Measurements from ENCODE around the gene CCDC178.

DNA sequence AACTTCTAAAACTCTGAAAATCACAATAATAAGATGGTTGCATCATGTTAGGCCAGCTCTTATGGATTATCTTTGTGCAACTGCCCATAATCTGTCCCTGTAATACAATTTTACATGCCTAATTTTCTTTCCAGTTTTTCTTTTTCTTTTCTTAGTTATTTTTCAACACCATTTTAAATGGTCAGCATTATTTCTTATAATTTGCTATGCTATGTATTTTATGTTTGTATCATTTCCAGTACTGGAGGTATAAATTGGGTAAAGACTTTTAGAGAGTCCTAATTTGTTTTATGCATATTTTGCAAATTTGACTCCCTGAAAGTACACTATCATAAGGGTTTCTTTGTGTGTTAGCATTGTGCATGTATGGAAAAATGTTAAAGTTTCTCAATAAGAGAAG, 333.0 kb downstream of the CCDC178 start:
- TF ChIP-seq, protein P1, sequence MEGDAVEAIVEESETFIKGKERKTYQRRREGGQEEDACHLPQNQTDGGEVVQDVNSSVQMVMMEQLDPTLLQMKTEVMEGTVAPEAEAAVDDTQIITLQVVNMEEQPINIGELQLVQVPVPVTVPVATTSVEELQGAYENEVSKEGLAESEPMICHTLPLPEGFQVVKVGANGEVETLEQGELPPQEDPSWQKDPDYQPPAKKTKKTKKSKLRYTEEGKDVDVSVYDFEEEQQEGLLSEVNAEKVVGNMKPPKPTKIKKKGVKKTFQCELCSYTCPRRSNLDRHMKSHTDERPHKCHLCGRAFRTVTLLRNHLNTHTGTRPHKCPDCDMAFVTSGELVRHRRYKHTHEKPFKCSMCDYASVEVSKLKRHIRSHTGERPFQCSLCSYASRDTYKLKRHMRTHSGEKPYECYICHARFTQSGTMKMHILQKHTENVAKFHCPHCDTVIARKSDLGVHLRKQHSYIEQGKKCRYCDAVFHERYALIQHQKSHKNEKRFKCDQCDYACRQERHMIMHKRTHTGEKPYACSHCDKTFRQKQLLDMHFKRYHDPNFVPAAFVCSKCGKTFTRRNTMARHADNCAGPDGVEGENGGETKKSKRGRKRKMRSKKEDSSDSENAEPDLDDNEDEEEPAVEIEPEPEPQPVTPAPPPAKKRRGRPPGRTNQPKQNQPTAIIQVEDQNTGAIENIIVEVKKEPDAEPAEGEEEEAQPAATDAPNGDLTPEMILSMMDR (IDR thresholded peaks at IDR 0.05; ENCODE audit: insufficient read depth, low read length), result no peak
- no peak for TF ChIP-seq POLR2AphosphoS5 (IDR thresholded peaks at IDR 0.05; ENCODE audit: low read depth)

Measured in HL-60 (cell line).